Endothelial cell (in vitro differentiated cells): ENCODE data around the gene CARD11. TPM values are rescaled to one million over a fixed set of nuclear protein-coding genes. Genes with fewer than 3 reads are reported as not detected.

Source experiments
- DNase-seq: peaks from one replicate; pipeline ENCODE4 v3.0.0; 2021; ENCODE audit warnings: low spot score
- H3K27ac Mint-ChIP-seq: one replicate; pipeline ENCODE4 v1.8.0; 2021; ENCODE audit warnings: mixed read lengths, inconsistent platforms; ENCODE audit not compliant: unreplicated experiment
- H3K27me3 Mint-ChIP-seq: one replicate; pipeline ENCODE4 v1.8.0; 2021; ENCODE audit warnings: mild to moderate bottlenecking, moderate library complexity, mixed read lengths, inconsistent platforms; ENCODE audit not compliant: unreplicated experiment
- H3K36me3 Mint-ChIP-seq: one replicate; pipeline ENCODE4 v1.8.0; 2021; ENCODE audit warnings: mild to moderate bottlenecking, low read depth, mixed read lengths, inconsistent platforms; ENCODE audit not compliant: unreplicated experiment
- H3K4me1 Mint-ChIP-seq: one replicate; pipeline ENCODE4 v1.8.0; 2021; ENCODE audit warnings: mild to moderate bottlenecking, mixed read lengths, inconsistent platforms; ENCODE audit not compliant: unreplicated experiment
- H3K4me3 Mint-ChIP-seq: one replicate; pipeline ENCODE4 v1.8.0; 2021; ENCODE audit warnings: mild to moderate bottlenecking, mixed read lengths, inconsistent platforms; ENCODE audit not compliant: unreplicated experiment
- H3K9me3 Mint-ChIP-seq: one replicate; pipeline ENCODE4 v1.8.0; 2021; ENCODE audit warnings: mixed read lengths, inconsistent platforms; ENCODE audit not compliant: unreplicated experiment
- total RNA-seq: library from RNA; stranded (reverse); fragmentation: NEBNext Ultra II Directional; extraction: Animal tissue kit (Norgen Biotek cat#: 25700); gene quantifications from one replicate; pipeline ENCODE4 v1.2.1, GENCODE V29; 2021; ENCODE audit not compliant: unreplicated experiment
- TF ChIP-seq, protein P1 (sequence below): fragments of 200-600 bp; sonication (generic); IDR thresholded peaks from one replicate; pipeline ENCODE4 v1.5.0; 2021; ENCODE audit warnings: antibody characterized with exemption; ENCODE audit not compliant: unreplicated experiment

CARD11 gene
- total RNA-seq, 1 donor from 2014 or later: 3.9 TPM

DNA sequence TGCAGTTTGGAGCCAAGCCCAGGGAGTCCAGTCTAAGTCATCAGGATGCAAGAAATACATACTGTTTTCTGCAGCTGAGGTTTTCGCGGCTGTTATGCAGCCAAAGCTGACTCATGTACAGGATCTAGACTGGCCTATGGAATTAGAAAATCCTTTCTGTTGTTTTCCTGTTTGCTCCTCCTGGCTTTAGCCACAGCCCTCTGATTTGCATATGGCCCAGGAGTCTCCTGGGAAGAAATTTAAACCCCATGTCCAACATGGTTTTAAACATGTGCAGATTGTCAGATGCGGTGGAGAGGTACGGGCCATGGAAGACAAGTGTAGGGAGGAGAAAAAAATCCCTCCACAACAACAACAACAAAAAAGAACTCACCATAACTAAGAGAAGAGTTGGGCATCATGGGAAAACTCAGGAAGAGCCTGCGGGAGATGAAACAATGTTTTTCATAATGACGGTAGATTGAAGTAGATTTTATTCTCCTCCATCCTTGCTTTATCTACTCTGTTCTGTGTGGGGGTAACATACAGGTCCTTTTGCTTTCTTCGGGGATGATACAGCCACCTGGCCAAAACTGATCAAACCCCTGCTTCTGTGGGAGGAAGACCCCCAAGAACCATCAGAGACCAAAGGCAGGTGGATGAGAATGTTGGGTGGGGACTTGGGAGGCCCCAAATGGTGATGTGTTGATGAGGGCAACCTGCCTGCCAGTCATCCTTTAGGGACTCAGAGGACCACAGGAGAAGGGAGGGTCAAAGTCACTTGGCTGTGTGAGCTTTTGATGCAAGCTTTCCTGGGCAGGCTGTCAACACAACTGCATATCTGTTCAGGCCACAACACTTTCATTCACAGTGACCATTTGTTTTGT lies 169.7 kb downstream of the CARD11 start:
- H3K9me3 Mint-ChIP-seq: no peaks in the 10 kb centered on the region
- H3K4me1 Mint-ChIP-seq: peaks cover 29% of the 10 kb centered on the region
- DNase-seq: no peak
- H3K4me3 Mint-ChIP-seq: peak overlapping the region; percentile 34
- peak overlapping the region; percentile 100 for H3K27ac Mint-ChIP-seq
- no peaks in the 10 kb centered on the region for H3K36me3 Mint-ChIP-seq
- peaks cover 5% of the 10 kb centered on the region for H3K27me3 Mint-ChIP-seq
- TF ChIP-seq, protein P1, sequence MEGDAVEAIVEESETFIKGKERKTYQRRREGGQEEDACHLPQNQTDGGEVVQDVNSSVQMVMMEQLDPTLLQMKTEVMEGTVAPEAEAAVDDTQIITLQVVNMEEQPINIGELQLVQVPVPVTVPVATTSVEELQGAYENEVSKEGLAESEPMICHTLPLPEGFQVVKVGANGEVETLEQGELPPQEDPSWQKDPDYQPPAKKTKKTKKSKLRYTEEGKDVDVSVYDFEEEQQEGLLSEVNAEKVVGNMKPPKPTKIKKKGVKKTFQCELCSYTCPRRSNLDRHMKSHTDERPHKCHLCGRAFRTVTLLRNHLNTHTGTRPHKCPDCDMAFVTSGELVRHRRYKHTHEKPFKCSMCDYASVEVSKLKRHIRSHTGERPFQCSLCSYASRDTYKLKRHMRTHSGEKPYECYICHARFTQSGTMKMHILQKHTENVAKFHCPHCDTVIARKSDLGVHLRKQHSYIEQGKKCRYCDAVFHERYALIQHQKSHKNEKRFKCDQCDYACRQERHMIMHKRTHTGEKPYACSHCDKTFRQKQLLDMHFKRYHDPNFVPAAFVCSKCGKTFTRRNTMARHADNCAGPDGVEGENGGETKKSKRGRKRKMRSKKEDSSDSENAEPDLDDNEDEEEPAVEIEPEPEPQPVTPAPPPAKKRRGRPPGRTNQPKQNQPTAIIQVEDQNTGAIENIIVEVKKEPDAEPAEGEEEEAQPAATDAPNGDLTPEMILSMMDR: no peak

DNA sequence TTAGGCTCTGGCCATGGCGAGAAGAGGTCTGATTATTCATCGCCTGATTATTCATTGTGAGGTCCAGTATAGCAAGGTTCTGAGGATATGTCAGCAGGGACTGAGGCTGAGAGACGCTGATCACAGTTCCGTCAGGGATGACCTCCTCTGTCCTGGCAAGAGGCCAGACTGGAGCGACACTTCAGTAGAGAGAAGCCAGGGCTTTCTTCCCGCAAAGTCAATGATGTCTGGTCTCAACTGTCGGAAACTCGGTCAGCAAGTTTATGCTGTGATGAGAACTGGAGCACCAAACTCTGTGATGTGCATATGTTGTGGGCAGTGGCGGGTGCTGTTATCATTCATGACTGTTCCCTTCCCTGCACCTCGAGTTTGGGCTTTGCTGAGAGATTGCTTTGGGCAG lies 170.5 kb downstream of the CARD11 start:
- Mint-ChIP-seq H3K9me3 (no peaks in the 10 kb centered on the region), H3K4me1 (peaks cover 27% of the 10 kb centered on the region), H3K27ac (peak overlapping the region; percentile 80), H3K36me3 (no peaks in the 10 kb centered on the region), H3K27me3 (peaks cover 5% of the 10 kb centered on the region), H3K4me3 (no peak overlapping the region)
- TF ChIP-seq, protein P1: no peak
- no peak for DNase-seq

DNA sequence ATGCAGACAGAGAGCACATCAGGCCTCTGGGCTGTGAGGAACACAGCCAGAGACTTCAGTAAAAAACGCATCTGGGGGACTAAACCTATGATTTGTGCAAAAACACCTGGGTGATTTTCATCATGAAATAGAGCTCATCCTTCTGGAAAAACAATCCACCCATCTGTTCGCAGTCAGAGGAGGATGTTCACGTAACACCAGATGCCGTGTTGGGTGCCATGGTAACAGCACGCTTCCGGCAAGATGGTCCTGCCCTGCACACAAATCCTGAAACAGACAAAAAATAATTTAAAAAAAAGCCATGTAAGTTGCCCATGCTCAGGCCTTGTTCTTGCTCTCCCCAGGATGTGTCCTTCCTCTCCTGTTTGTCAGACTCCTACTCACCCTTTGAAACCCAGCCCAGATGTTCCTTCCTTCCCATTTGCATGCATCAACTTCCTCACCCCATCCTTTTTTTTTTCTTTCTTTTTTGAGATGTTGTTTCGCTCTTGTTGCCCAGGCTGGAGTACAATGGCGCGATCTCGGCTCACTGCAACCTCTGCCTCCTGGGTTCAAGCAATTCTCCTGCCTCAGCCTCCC lies 171.3 kb downstream of the CARD11 start:
- Mint-ChIP-seq H3K4me3 (no peak overlapping the region), H3K27me3 (peaks cover 5% of the 10 kb centered on the region), H3K4me1 (peaks cover 27% of the 10 kb centered on the region), H3K9me3 (no peaks in the 10 kb centered on the region), H3K27ac (peak overlapping the region; percentile 44), H3K36me3 (no peaks in the 10 kb centered on the region)
- TF ChIP-seq, protein P1: no peak
- DNase-seq: no peak

DNA sequence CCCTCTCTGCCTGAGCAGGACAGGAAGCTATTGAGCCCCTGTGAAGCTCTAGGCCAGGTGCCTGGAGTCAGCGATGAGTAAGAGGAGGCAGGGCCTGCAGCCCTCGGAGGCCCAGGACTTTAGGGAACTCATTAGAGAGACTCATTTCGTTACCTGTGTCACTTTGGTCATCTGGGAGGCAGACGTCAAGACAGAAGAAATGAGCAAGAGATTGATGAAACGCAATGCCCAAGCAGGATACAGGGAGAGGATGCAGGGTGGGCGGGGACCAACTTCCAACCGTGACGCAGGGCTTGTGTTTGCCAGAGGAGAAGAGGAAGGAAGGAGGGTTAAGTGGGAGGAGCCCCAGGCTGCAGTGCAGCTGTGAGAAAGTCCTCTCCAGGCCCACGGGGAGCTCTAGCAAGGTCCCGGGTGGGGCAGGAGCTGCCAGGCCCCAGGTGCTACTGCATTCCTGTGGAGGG lies 173.2 kb downstream of the CARD11 start:
- H3K9me3 Mint-ChIP-seq: no peaks in the 10 kb centered on the region
- H3K4me1 Mint-ChIP-seq: peaks cover 27% of the 10 kb centered on the region
- peak; percentile 52 for DNase-seq
- TF ChIP-seq, protein P1: no peak
- H3K36me3 Mint-ChIP-seq: no peaks in the 10 kb centered on the region
- H3K27me3 Mint-ChIP-seq: peaks cover 5% of the 10 kb centered on the region
- H3K27ac Mint-ChIP-seq: no peak overlapping the region
- H3K4me3 Mint-ChIP-seq: no peak overlapping the region

DNA sequence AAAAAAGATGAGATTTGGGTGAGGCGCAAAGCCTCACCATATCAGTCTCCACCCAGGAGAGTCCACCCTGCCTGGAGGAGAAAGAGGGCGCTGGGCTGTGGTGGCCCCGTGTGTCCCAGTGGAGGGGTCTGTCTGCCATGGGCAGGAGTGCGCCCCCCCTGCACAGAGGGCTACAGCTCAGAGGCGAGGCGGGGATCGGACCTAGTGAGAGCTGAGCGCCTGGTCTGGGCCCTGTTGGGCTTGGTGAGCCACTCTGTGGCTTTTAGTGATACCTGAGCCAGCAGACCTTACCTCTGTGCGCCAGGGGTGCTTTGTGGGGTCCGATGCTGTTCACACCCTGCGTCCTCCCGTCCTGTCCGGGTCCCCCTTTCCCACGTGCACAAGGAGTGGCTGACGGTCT lies 173.7 kb downstream of the CARD11 start:
- Mint-ChIP-seq H3K4me1 (peaks cover 28% of the 10 kb centered on the region), H3K36me3 (no peaks in the 10 kb centered on the region), H3K27me3 (peaks cover 5% of the 10 kb centered on the region), H3K4me3 (no peak overlapping the region), H3K27ac (no peak overlapping the region), H3K9me3 (no peaks in the 10 kb centered on the region)
- DNase-seq: no peak
- TF ChIP-seq, protein P1: no peak
